ENCODE data around the gene LARGE1.
"Not testable (repeated sequence)": the region's sequence is repeated elsewhere in the genome, so short reads cannot be mapped to it uniquely, and the experiment has no call there.

Gene LARGE1

GRCh38 chr22:33593818-33594217 lies 326.5 kb downstream of the LARGE1 start:
- DNase-seq (ENCODE audit: low read depth) = no peak

DNA sequence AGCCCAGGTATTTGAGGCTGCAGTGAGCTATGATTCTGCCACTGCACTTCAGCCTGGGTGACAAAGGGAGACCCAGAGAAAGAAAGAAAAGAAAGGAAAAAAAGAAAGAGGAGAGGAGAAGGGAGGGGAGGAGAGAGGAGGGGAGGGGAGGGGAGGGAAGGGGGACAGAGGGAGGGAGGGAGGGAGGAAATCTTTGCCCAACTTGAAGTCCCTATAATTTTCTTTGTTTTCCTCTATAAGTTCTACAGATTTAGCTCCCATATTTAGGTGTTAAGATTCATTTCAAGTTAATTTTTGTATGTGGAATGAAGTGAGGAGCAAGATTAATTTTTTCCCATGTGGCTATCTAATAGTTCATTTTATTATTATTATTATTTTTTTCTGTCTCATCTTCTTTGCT lies 328.3 kb downstream of the LARGE1 start:
- DNase-seq (ENCODE audit: low read depth) = no peak

DNA sequence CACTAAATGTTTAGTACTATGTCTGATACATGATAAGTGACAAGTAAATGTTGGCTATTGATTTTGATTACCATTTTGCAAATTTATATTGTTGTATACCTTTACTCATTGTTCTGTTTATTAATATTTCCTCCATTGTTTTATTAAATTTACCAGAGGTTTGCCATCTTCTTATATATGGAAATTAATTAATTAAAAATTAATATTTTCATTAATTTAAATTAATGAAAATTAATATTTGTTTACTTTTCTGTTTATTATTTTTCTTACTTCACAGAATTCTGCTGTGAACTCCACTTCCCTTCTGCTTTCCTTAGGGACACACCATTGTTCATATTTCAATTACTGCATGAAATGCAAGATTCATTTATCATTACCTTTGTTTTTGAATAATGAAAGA lies 331.0 kb downstream of the LARGE1 start:
- no peak for DNase-seq (ENCODE audit: low read depth)

DNA sequence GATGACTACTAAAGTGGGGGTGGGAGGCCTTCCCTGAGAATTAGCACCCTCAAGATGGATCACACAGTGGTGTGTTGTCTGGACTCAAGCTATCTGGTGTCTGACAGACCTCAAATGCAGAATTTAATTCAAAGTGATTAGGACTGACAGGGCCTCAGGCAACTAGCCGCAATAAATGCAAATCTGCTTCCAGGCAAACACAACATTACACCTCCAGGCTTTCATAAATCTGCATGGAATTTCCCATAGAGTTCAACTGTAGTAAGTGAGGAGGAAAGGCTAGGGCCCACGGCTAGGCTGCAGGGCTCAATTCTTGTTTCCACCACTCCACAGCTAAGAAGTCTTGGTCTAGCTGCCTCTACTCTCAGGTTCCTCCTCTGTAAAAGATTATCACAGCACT lies 331.4 kb downstream of the LARGE1 start:
- no peak for DNase-seq (ENCODE audit: low read depth)

- DNase-seq (ENCODE audit: low read depth) = no peak
Observed at GRCh38 chr22:33584152-33584551, 336.1 kb downstream of the LARGE1 start.

DNA sequence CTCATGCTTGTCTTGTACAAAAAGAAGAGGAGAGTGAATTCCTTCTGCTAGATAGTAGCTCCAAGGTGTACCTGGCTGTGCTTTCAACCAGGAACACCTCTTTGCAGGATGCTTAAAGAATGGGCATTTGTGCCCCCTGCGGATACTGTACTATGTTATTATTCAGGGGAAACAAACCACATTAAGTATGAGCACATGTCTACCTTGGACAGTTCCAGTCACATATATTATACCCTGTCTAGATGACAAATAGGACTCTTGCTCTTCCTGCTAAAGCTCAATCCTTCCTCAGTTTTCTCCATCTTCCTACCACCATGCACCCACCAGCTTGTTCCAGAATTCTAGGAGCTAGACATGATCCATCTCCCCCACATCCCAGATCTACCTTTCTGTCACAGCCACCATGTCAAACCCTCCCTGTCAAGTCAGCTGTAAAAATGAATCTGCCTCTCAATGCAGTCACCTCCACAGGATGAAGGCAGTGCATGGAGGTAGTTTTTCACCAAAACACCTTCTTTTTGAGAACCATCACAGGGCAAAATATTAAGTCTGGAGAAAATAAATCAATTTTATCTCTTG lies 337.4 kb downstream of the LARGE1 start:
- DNase-seq (ENCODE audit: low read depth) = no peak

- no peak for DNase-seq (ENCODE audit: low read depth)
Observed at GRCh38 chr22:33580310-33580709, 340.0 kb downstream of the LARGE1 start.

DNA sequence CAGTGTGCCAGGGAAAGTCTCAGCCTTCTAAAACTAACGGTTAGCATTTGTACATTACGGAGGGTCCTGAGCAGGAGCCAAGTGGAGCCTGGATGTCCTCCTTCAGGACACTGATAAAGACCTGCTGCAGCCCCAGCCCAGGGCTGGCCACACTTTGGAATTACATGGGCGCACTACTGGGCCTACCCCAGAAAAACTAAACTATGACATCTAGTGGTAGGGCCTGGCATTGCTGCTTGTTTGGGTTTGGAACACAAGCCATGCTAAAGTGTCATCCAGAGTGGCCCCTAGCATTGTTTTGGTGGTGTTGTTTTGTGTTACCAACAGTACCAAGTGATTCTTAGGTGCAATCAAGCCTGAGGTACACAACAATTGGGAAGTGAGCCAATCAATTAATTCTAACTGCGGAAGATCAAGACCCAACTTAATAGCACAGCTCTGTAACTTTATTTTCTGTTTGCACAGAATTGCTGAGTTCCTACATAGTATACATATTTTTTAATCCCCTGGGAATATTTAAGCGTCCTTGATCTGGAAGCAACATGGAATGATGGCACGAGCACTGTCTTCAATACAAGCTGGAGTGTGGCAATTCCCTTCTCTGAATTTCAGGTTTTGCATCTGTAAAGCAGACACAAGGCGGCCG lies 340.7 kb downstream of the LARGE1 start:
- peak; percentile 17 for DNase-seq (ENCODE audit: low read depth)

DNA sequence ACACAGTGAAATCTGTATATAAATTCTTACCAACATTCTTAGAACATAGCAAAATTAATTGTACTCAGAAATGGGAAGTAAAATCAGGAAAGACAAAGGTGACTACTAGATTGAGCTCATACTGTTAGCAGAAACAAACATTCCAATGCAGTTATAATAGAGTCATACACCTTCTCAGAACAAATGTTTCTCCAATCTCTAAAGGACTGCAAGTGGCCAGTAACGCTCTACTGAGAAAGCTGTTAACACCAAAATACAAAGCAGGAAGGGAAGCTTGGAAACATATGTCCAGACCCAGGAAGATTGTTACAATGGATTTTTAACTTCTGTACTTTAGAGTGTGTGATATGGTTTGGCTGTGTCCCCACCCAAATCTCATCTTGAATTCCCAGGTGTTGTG lies 341.5 kb downstream of the LARGE1 start:
- no peak for DNase-seq (ENCODE audit: low read depth)

GRCh38 chr22:33577862-33578411 lies 342.3 kb downstream of the LARGE1 start:
- no peak for DNase-seq (ENCODE audit: low read depth)

GRCh38 chr22:33576205-33576604 lies 344.1 kb downstream of the LARGE1 start:
- no peak for DNase-seq (ENCODE audit: low read depth)

DNA sequence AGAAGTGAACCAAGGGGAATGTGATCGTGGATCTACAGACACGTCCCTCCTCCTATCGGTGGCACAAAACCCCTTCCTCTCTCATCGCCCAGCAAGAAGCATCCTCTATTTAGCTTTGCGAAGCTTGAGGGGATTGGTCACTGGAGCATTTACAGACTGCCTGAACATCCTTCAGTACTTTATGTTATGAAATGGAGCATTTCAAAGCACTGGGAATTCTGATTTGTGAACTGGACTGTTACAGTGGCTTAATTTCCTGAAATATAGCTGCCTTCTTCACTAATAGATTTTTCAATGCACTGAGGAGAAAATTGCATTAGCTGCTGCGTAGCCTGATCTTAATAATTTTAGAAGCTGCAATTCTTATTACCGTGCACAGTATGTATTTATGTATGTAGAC lies 344.5 kb downstream of the LARGE1 start:
- no peak for DNase-seq (ENCODE audit: low read depth)

DNA sequence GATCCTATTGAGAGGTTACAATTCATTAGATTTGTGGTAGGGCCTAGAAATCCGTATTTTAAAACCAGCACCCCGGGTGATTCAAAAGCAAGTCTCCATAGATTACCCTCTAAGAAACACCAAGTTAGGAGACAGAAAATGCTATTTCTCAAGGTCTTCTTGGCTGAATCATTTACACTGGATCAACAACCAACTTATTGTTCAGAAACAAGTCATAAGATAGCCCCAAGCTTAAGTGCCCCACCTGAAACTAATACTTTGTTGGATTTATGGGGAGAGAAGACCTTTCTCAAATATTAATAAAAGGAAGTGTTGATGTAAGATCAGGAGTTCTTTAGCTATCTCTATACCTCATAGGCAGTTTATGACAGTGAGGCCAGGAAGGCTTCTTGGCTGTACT lies 345.2 kb downstream of the LARGE1 start:
- DNase-seq (ENCODE audit: low read depth) = no peak

DNA sequence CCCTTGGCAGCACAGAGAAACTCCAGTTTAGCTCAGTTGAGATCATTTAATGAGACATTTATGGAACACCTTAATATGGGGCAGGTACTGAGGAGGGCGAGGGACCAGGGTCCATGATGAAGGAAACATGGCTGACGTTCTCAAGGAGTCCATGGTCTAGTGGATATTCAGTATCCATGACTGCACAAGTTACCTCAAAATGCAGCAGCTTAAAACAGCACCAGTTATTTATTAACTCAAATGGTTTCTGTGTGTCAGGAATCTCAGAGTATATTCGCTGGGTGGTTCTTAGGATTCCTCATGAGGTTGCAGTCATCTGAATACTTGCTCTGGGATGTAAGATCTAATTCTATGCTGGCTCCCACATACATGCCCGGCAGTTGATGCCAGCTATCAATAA lies 346.8 kb downstream of the LARGE1 start:
- no peak for DNase-seq (ENCODE audit: low read depth)

DNA sequence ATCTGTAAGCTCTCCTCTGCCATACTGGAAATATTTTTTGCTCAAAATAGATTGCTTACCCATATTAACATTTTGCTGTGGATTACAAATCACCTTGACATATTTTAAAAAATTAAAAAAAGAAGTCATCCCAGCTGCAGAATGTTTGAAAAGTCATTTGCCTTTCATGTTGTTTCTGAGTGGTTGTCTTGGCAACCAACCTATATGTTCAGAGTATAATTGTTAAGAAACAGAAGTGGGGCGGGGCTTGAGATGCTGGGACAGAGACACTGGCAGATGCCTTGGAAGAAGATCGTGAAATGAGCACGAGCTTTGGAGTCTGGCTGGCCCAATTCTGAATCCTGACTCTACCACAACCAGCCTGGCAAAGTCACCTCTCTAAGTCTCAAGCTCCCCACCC lies 348.2 kb downstream of the LARGE1 start:
- DNase-seq (ENCODE audit: low read depth) = no peak

- no peak for DNase-seq (ENCODE audit: low read depth)
Observed at GRCh38 chr22:33570110-33570509, 350.2 kb downstream of the LARGE1 start.

DNA sequence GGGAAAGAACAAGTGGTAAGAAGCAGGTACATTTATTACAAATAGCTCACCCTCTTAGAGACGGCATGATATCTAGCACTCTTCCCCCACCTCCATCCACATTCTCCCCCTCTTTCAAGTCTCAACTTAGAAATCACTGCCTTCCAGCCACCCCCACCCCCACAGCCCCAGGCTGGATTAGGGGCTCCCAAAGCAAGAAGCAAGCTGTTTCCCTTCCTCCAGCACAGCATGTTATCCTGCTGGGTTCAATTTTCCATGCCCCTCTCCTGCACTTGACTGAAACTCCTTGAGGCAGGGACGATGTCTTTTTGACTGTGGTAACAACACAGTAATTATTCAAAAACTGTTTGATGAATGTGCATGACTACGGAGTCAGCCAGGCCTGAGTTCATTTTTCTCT lies 350.7 kb downstream of the LARGE1 start:
- no peak for DNase-seq (ENCODE audit: low read depth)

GRCh38 chr22:33569018-33569417 lies 351.3 kb downstream of the LARGE1 start:
- no peak for DNase-seq (ENCODE audit: low read depth)

DNA sequence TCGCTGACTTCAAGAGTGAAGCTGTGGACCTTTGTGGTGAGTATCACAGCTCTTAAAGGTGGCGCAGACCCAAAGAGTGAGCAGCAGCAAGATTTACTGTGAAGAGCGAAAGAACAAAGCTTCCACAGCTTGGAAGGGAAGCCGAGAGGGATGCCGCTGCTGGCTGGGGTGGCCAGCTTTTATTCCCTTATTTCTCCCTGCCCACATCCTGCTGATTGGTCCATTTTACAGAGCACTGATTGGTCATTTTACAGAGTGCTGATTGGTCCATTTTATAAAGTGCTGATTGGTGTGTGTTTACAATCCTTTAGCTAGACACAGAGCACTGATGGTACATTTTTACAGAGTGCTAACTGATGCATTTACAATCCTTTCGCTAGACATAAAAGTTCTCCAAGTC lies 353.8 kb downstream of the LARGE1 start:
- DNase-seq (ENCODE audit: low read depth) = not testable (repeated sequence)

DNA sequence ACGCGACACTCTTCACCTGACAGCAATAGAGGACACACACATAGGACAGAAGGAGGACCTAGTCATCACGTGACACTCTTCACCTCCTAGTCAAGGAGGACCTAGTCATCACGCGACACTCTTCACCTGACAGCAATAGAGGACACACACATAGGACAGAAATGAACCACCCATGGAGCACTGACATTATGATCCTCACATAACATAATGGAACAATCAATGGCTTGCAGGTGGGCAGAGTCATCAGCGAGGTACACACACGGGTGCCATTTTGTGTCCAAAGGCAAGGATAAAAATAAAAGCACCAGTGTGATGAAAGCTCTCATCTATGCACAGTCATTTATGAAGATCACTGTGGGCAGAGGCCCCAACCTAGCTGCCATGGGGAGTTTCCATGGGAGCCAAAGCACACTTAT lies 354.7 kb downstream of the LARGE1 start:
- DNase-seq (ENCODE audit: low read depth) = no peak

- no peak for DNase-seq (ENCODE audit: low read depth)
Observed at GRCh38 chr22:33564683-33565082, 355.6 kb downstream of the LARGE1 start.

DNA sequence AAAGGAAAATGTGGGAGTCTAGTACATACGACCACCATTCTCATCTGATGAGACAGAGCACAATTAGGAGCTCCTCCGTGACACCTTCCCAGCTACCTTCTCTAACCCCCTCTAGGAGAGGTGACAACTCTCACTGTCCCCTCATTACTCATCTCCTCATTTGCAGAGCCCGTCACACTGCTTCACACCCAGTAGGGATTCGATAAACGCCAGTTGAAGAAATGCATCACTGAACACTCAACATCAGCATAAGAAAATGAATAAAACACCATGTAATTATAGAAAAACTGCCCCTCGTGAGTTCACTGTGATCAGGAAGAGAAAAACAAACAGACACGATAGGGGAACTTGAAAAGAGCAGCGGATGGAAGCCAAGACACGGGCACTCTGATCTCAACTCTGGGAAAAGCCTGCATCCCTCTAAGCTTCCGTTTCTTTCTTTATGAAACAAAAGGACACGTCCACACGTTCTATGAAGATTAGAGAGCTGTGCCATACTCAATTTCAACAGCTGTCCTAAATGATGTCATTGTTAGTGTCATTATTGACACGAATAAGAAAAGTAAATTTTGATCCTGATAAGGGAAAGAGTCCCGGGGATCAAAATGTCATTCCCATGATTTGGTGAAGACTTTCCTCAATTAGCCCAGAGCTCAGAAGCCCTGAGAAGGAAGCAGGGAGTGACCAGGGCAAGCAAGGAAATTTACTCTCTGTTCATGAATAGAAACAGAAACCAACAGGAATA lies 356.9 kb downstream of the LARGE1 start:
- DNase-seq (ENCODE audit: low read depth) = no peak

DNA sequence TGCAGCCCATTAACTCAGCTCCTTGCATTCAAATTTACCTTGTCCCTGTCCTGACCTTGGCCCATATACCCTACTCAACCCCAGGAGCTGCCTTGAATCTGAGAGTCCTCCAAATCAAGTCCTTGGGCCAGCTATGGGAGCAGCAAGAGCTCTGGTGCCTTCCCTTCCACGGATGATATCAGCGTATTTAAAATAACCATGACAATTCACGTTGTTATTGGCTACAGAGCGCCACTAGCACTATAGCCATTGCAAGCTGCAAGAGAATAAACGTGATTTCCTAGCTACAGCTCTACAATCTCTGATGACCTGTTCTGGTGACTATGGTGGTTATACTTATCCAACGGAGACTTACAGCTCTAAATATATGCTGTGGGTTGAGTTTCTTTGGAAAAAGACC lies 357.8 kb downstream of the LARGE1 start:
- no peak for DNase-seq (ENCODE audit: low read depth)

Measured in stromal cell of bone marrow (primary cell).